ENCODE results near the gene PRM1. TPM values are rescaled to one million over a fixed set of nuclear protein-coding genes. Genes with fewer than 3 reads are reported as not detected.

Gene PRM1, protein sequence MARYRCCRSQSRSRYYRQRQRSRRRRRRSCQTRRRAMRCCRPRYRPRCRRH
- total RNA-seq = not detected in 2 replicates

DNA sequence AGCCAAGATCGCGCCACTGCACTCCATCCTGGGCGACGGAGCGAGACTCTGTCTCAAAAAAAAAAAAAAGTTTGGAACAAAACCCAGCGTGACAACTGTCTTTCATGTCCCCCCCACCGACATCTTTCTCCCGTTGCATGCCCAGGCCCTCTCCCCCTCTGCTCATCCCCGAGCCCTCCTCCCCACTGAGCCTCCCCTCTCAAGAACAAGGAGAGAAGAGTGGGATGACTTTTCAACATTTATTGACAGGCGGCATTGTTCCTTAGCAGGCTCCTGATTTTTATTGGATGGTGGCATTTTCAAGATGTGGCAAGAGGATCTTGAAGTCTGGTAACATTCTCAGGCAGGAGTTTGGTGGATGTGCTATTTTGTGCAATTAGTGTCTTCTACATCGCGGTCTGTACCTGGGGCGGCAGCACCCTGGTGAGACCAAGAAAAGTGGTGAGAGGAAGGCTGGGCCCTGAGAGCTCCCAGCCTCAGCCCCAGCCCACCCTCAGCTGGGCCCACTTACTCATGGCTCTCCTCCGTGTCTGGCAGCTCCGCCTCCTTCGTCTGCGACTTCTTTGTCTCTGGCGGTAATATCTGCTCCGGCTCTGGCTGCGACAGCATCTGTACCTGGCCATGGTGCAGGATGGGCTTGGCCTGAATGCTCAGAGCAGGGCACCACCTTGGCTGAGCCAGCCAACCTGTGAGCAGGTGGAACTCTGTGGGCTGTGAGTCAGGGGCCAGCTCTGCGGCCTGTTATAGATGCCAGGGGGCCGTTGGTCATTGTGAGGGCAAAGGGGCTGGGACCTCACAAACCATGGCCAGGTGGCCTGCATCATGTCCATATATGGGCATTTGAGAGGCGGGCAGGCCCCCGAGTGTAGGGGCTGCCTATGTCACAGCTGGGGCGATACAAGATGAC is at the start of gene PRM1:
PRM1 (minus strand) TSS at position 715 of the 907 bp plus-strand sequence; CDS start at position 623, 92 bp downstream.

DNA sequence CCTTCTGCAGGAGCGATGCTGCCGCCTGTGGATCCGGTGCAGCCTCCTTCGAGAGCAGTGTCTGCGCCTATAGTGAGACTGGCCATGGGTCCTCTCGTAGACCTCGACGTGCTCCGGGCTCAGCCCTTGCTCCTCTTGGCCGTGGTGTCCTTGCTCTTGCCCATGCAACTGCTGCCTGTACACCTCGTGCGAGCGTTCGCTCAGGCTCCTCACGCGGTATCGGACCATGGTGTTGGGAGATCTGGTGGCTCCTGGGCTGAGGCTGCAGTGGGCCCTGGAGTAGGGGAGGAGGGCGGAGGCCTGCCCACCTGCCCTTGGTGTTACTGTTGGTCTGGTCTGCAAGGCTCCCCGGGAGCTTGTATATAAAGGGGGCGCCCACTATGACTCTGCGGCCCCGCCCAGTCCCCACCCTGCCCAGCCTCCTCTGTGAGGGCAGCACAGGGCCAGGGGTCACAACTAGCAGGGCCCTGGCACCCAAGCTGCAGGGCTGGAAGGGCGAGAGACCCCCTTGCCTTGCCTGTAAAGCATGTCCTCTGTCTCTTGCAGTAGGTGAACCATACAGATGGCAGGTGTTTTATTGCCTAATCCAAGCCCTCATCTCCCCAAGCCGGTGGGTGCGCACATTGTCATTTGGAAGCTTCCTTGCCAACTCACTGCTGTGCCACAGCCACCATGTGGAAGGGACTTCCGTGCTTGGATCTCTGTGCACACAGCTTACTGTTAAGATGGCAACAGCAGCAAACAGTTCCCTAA is 4.8 kb downstream of the PRM1 start, which contains the start of gene PRM2:
PRM2 (minus strand) TSS at position 338 of the 753 bp plus-strand sequence; CDS start at position 228, 110 bp downstream.

DNA sequence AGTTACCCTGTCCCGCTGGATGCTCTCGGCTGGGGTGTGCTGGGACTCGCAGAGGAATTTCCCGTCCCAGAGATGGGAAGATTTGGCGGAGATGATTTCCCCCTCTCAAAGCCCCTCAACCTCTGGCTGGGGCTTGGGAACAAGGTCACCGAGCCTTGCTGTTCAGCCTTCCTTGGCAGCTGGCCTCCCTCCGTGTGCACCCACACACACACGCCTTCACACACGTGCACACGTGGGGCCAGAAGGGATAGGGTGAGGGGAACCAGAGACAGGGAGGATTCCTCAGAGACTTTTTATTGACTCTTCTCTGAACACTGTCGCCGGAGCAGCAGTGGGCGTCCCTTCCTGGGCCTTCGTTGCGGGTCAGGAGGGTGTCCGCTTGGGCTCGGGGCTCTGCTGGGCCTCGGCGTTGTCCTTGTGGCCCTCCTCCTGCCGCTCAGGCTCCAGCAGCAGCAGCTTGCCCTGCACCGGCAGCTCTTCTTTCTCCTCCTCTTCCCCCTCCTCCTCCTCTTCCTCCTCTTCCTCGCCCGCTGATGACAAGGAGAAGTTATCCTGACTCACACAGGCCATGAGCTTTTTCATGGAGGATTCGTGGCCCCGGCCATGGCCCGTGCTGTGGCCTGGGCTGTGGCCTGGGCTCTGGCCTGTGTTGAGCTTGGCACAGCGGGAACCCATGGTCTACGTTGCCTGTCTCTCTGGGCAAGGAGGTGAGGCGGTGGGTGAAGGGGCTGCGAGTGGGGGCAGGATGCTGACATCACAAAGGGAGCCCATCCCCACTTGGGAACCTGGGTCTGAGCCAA is 8.0 kb downstream of the PRM1 start, which contains the start of gene PRM3:
PRM3 (minus strand) TSS at position 709 of the 800 bp plus-strand sequence; CDS start at position 675, 34 bp downstream.

DNA sequence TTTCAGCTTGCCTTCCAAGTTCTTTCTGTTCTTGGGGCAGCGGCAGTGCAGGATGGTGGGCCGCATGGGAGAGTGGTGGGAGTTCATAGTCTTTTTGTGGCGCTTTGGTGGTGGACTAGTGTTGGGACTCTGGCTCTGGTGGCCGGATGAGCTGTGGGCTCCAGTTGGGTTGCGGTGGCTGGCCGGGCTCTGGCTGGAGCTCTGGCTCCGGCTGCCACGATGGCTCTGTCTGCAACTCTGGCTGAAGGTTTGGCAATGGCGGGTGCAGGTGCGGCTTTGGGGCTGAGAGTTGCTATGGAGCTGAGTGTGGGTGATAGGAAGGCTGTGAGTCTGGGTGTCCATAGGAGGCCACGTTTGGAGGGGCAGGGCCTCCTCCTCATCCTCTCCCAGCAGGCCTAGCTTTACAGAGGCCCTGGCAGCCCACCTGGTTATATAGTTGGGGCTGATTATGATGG is 12.2 kb downstream of the PRM1 start, which contains the start of gene TNP2:
TNP2 (minus strand) TSS at position 405 of the 455 bp plus-strand sequence; CDS start at position 342, 63 bp downstream.

DNA sequence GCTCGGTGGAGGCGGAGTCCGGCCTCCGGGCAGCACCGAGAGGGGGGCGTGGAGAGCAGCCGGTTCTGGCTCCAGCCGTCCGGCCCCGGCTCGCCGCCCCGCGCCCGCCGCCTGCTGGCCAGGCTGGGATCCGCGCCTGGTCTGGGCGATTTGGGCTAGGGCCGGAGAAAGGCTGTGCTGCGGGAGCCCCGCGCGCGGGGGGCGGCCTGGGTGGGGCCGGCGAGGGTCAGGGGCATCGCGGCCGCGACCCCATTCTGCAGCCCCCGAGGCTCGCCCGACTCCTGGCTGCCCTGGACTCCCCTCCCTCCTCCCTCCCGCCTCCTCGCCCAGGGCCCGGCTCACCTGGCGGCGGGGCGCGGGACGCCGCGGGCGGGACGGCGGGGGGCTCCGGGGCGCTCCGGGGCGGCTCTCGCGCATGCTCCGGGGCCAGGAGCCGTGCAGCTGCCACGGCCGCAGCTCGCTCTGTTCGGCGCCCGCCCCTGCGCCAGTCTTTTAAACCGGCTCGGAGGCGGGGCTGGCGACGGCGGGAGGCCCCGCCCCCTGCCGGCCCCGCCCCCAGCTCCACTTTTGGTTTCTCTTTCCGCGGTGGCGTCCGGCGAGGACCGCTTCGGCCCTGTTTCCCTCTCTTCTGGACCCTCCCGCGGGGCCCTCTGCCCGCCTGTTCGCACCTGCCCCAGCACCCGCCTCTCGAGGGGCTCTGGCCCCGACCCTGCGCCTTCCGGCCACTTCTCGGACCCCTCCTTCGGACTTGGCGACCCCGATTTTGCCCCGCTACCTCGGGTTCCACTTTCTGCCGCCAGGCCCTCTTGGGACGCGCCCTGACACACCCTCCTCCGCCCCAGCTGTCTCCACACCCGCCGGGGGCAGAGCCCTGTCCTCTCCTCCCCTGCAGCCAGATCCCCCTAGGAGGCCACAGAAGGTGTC is 25.1 kb downstream of the PRM1 start, which contains the start of gene SOCS1:
SOCS1 (minus strand) TSS at position 468 of the 924 bp plus-strand sequence. CDS start 726 bp downstream, outside the sequence.

Other genes with a start within 250 kb of the PRM1 start
- 6.8 and 8.4 TPM in 2 replicates for gene SOCS1, start 25.1 kb downstream of the PRM1 start, total RNA-seq
- gene TNP2, start 12.0 kb downstream of the PRM1 start, total RNA-seq = not detected in 2 replicates
- not detected in 2 replicates for gene PRM3, start 7.7 kb downstream of the PRM1 start, total RNA-seq
- gene PRM2, start 4.8 kb downstream of the PRM1 start, total RNA-seq = not detected in 2 replicates
- 2.1 and 5.1 TPM in 2 replicates for gene RMI2, start 64.1 kb upstream of the PRM1 start, total RNA-seq